Endometrium (tissue), 2 donors: ENCODE results near the gene RPL32.
"Not testable (repeated sequence)": the region's sequence is repeated elsewhere in the genome, so short reads cannot be mapped to it uniquely, and the experiment has no call there.

Experiments
- FAIRE-seq: peaks from 2 replicates; lab custom pipeline; 2012; peaks lifted over from hg19 to GRCh38; lab: Jason Lieb, UNC
- donor health status: control.
- donor health status: control.

RPL32 gene

GRCh38 chr3:12808587-12808986 is 32.8 kb downstream of the RPL32 start:
- no peak for FAIRE-seq

DNA sequence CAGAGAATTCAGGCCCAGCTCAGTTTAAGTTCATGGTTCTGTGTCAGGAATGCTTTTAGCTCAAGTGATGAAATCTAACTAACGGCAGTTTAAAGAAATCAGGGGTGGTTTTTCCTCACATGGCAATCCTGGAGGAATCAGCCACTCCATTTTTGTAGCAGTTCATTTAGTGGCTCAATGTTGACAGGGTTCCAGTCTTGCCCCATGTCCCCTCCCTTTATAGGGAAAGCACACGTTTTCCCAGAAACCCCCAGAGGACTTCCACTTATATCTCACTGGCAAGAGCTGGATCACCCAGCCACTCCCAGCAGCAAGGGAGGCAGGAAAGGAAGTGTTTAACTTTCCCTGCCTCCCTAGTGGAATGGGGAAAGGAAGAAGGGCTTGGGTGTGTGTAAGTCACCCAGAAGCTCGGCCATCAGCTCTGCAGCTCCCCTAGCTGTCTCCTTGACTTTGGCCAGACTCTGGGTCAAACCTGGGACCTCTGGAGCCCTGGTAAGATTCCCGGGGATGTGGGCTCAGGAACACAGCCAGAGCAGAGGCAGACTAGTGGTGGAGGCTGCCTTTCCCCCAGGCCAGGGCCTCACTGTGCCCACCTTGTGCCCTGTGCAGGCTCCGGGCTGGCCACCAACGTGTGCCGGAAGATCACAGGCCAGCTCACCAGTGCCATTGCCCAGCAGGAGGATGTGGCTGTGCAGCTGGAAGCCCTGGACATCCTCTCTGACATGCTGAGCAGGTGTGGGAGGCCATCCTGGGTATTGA is 33.6 kb downstream of the RPL32 start:
- no peak for FAIRE-seq

- FAIRE-seq: no peak
Observed at GRCh38 chr3:12807066-12807465, 34.3 kb downstream of the RPL32 start.

DNA sequence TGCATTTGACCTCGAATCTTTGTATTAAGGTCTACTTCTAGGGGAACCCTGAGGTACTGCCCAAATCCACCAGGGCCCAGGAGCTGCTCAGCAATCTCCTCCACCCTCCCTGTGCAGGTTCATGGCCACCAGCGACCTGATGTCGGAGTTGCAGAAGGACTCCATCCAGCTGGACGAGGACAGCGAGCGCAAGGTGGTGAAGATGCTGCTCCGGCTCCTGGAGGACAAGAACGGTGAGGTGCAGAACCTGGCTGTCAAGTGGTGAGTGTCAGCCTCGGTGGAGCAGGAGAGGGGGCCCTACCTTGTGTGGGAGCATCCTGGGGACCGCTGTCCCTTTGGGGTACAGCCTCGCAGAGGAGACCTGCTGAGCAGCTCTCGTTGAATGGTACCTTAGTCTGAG is 38.0 kb downstream of the RPL32 start:
- FAIRE-seq: no peak

DNA sequence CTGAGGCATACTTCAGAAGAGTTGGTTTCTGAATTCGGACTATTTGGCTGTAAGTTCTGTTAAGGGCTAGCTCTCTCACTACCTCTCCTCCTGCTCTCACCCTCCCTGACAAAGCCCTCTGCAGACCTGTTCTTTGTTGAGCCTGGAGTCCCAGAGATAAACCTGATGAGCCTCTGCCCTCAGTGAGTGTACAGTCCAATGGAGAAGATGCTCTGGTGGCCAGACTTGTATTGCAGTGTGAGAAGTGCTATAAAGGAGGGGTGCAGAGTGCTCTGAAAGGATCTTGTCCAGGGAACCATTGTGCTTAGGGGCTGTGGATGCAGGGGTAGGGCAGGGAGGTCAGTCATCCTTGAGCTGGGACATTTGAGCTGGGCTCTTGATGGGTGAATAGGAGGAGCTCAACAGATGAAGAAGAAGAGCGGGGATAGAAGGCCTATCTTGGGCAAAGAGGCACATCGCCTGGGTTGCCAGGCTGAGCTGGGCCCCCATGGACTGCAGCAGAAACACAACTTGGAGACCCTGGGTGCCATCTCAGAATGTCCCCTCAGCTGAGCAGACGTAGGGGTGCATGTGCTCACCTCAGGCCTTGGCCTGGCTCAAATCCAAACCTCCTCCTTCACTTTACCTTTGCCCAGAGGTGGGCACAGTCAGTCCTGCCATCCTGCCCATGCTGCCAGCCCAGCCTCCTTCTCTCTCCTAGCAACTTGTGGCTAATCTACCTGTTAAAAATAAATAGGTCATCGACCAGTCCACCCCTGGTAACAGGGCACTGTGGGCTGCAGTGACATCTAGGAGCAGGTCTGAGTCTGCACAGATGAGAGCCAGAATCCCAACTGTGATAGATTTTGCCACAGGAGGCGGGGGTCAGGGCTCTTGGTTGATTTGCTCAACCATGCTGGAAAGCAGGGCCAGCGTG is 41.6 kb downstream of the RPL32 start:
- no peak for FAIRE-seq

DNA sequence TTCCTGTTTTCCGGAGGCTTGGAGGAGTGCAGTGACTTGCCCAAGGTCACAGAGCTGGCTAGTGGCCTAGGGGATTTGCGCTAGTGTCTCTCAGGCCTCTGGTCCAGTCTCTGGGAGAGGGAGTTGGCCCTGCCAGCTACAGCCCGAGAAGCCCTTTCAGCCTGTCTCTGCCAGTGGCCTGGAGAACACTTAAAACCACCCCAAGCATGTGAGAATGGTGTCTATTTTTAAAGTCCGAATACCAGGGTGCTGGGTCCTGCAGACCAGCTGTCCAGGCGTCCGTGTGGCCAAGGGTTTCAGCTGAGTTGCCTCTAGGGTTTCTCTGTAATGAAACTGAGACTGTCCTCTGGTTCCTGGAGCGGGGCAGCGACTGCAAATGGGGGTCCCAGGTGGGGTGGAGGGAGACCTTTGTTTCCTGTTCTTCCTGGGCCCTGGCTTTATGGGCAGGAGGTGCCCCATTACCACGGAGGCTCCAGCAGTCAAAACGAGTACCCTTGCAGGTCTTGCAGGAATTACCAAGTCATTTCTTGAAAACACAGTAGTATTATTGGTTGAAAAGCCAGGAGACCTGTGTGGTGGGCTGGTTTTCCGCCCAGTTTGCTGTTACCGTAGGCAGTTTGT is 42.7 kb downstream of the RPL32 start:
- FAIRE-seq: no peak

DNA sequence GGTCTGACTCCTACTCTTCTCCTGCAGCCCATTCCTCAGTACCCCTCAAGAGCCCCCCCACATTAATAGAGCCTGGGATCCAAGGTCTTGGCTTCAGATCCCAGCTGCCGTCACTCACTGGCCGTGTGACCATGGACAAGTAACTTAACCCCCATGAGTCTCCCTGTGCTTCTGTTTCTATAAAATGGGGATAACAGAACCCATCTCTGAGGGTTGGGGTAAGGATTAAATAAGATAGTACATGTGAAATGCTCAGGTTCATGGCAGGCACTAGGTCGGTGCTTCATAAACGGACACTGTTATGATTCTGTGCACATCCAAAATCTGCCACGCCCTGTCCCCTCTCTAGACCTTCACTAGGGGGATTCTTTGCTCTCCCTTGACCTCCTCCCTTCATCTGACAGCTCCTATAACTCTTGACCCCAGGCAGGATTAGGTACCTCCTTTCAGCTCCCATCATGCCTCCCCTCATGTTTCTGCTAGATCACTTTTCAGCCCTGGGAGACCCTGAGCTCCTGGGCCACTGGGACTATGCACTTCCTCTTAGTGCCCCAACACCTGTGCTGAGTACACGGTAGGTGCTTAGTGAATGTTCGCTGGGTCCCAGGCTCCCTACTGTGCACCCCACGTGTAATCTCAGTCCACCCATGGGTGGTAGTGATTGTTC is 43.3 kb downstream of the RPL32 start:
- no peak for FAIRE-seq

- FAIRE-seq: no peak
Observed at GRCh38 chr3:12797124-12797891, 44.1 kb downstream of the RPL32 start.

DNA sequence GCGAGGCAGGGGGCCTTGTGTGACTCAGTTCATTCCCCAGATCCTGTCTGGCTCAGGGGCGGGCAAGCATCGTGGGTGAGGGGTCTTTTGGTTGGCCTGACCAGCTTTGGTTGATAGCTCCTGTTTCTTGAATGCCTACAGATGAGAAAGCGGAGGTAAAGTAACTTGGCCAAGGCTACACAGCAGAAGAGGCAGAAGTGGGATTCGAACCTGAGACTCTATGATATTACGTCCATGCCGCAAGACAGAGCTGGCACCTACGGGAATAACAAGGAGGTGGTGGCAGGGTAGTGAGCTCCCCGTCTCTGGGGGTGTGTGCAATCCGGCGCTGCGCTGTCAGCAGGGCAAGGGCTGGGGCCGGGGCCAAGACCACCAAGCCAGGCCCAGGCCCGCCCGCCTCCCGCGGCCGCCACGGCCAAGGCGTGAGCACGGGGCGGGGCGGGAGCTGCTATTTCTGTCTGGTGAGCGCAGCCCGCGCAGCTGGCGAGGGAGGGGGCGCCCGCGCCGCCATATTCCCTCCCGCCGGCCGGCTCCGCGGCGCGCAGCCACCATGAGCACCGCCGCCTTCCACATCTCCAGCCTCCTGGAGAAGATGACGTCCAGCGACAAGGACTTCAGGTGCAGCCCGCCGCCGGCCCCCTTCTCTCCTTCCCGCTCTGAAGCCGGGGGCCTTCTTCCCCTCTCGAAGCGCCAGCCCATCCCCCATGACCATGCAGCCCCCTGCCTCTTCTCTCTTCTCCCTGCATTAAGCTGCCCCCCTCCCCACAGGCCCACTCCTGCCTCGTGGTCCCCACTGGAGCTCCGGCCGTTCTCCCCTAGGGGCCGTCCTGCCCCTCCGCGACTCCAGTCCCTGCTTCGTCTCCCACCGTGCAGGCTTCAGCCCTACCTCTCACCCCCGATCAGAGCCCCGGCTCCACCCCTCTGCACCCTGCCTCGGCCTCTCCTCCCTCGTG is 44.9 kb downstream of the RPL32 start, which contains the start of gene CAND2:
Gene CAND2, plus strand, starts transcription at position 510 of the 953 bp plus-strand sequence. Its CDS starts 41 bp downstream, at position 551.
- no peak for FAIRE-seq

- FAIRE-seq: no peak
Observed at GRCh38 chr3:12793701-12794100, 47.7 kb downstream of the RPL32 start.

DNA sequence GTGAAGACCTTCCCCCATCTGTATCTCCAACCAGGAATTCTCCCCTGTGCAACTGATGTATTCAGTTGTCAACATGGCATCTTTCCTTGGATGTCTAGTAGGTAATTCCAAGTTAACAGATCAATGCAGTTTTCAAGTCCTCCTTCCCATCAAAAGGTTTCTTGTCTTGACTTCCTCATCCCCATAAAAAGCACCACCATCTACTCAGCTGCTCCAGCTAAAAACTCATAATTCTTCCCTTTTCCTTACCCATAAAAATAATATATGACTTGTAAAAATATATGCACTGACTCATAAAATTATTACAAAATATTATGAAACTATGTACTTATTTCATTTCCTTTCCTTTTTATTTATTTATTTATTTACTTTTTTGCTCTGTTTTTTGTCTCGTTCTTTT is 49.9 kb downstream of the RPL32 start:
- no peak for FAIRE-seq

DNA sequence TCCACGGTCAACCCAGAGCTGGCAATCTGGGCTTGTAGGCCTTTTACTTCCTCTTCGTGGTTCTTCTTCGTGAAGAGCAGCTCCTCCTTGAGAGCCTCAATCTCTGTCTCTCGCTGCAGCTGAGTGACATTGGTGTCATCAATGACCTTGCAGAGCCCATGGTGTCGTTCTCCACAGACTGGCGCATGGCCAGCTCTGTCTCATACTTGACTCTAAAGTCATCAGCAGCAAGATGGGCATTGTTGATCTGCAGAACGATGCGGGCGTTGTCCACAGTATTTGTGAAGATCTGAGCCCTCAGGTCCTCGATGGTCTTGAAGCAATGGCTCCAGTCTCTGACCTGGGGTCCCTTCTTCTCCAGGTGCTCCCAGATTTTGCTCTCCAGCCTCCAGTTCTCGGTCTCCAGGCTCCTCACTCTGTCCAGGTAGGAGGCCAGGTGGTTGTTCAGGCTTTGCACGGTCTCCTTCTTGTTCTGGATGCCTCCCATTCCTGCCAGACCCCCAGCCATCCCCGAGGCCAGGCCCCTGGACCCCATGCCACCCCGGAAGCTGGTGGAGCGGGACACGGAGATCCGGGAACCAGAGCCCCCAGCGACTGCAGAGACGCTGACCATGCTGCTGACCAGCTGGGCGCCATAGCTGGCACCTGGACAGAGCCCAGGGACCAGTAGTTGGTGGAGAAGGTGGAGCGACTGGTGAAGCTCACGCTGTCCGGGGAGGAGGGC is 53.2 kb downstream of the RPL32 start:
- not testable (repeated sequence) for FAIRE-seq

DNA sequence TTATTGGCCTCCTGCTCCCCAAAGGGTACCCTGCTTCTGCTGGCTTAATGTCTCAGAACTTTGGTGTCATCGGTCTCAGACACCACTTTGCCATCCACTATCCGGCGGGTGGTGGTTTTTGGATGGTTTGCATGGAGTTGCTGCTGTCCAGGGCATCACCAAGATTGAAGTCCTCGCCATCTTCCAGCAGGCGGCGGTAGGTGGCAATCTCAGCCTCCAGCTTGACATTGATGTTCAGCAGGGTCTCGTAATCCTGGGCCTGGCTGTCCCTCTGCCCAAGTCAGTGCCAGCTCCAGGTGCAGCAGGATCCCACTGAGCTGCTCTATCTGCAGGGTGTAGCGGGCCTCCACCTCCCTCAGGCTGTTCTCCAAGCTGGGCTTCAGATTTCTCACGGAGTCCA is 54.0 kb downstream of the RPL32 start:
- not testable (repeated sequence) for FAIRE-seq

GRCh38 chr3:12785096-12785495 is 56.3 kb downstream of the RPL32 start:
- no peak for FAIRE-seq
